HepG2 (cell line): ENCODE measurements around the gene CCDC80. TPM values are rescaled to one million over a fixed set of nuclear protein-coding genes. Genes with fewer than 3 reads are reported as not detected.

Experiments used
- ATAC-seq: fragments of 200-7000 bp; cut with Tn5 transposase; 3 replicates; pipeline ENCODE4 v1.9.1; 2020; ENCODE audit warnings: mild to moderate bottlenecking, moderate library complexity
- BruUV-seq: library from RNA; stranded (reverse); fragments of 400-500 nt; replicated peaks from 2 replicates; lab custom pipeline; 2021; lab: Mats Ljungman, UMichigan
- CTCF ChIA-PET: fragments of 300-600 bp; formaldehyde crosslinking; extraction: SDS; loops from one replicate; lab custom pipeline; 2021; ENCODE audit warnings: low total read pairs, inconsistent platforms, low intra/inter-chr PET ratio; lab: Yijun Ruan, JAX
- POLR2A ChIA-PET: fragments of 350-600 bp; sonication (Branson Sonifier 250); formaldehyde crosslinking; loops from one replicate; lab custom pipeline; 2020; ENCODE audit warnings: antibody characterized with exemption, inconsistent platforms; lab: Yijun Ruan, JAX
- DNase-seq: peaks from one replicate; pipeline ENCODE4 v3.0.0-alpha.2; 2015; ENCODE audit warnings: low spot score
- FAIRE-seq: peaks from 3 replicates; lab custom pipeline; 2011; peaks lifted over from hg19 to GRCh38; lab: Jason Lieb, UNC
- H2AFZ ChIP-seq: one replicate; pipeline ENCODE4 v1.6.1; 2011; ENCODE audit warnings: low read length, inconsistent platforms
- H3K27ac ChIP-seq: fragments of 300-600 bp; 3 replicates; pipeline ENCODE4 v1.8.0; 2011; ENCODE audit warnings: mixed run types, mild to moderate bottlenecking, mixed read lengths, low read length, inconsistent platforms; ENCODE audit not compliant: insufficient read depth; ENCODE audit errors: extremely low read length
- H3K27me3 ChIP-seq, 2 experiments: fragments of 200-600 bp in 1 of 2; 2 replicates in 1 of 2; 3 replicates in 1 of 2; pipeline versions ENCODE4 v1.6.0 to v1.8.0; 2011; ENCODE audit warnings: low read length in 2 of 2, mild to moderate bottlenecking in 2 of 2, moderate library complexity in 2 of 2, inconsistent platforms in 1 of 2; ENCODE audit not compliant: insufficient read depth in 2 of 2, control insufficient read depth in 1 of 2
- H3K36me3 ChIP-seq, 2 experiments: fragments of 200-600 bp in 1 of 2; replicated peaks in 1 of 2; 2 replicates in 1 of 2; 3 replicates in 1 of 2; pipeline versions ENCODE4 v1.5.1 to v1.8.0; 2011; ENCODE audit warnings: low read length in 2 of 2, inconsistent platforms in 1 of 2; ENCODE audit not compliant: insufficient read depth in 2 of 2, control insufficient read depth in 1 of 2
- H3K4me1 ChIP-seq: 2 replicates; pipeline ENCODE4 v1.5.1; 2012; ENCODE audit warnings: low read length, inconsistent platforms; ENCODE audit not compliant: insufficient read depth
- H3K4me2 ChIP-seq: 2 replicates; pipeline ENCODE4 v1.6.0; 2011; ENCODE audit warnings: low read depth, low read length, inconsistent platforms
- H3K4me3 ChIP-seq, 3 experiments: fragments of 200-600 bp in 1 of 3; sonication (generic), shearing (Covaris generic) in 1 of 3; replicated peaks in 1 of 3; 2 replicates each; pipeline ENCODE4 v1.5.1; 2011 to 2016; ENCODE audit warnings: low read length in 3 of 3, inconsistent platforms in 2 of 3, low read depth in 2 of 3, mild to moderate bottlenecking in 2 of 3, control low read depth in 1 of 3, mixed read lengths in 1 of 3; ENCODE audit not compliant: insufficient read depth in 1 of 3
- H3K79me2 ChIP-seq: one replicate; pipeline ENCODE4 v1.6.1; 2011; ENCODE audit warnings: low read length, inconsistent platforms; ENCODE audit not compliant: insufficient read depth
- H3K9ac ChIP-seq: 2 replicates; pipeline ENCODE4 v1.6.0; 2011; ENCODE audit warnings: mild to moderate bottlenecking, low read depth, low read length, inconsistent platforms; ENCODE audit not compliant: insufficient read depth
- H3K9me3 ChIP-seq: 2 replicates; pipeline ENCODE4 v1.5.1; 2012; ENCODE audit warnings: mild to moderate bottlenecking, low read length
- H4K20me1 ChIP-seq: 2 replicates; pipeline ENCODE4 v1.6.0; 2011; ENCODE audit warnings: inconsistent platforms, mild to moderate bottlenecking, low read length, moderate library complexity; ENCODE audit not compliant: insufficient read depth
- ARNT ChIP-seq: fragments of 450-650 bp; IDR thresholded peaks from 2 replicates; pipeline ENCODE4 v1.6.1; 2017
- KDM3A ChIP-seq: IDR thresholded peaks from 2 replicates; pipeline ENCODE4 v1.6.1; 2018; ENCODE audit warnings: low read depth, missing compliant biosample characterization
- MEF2D ChIP-seq: sonication (generic); formaldehyde crosslinking; IDR thresholded peaks from 2 replicates; pipeline ENCODE4 v1.5.1; 2020; ENCODE audit warnings: mild to moderate bottlenecking, missing genetic modification reagents
- RORA ChIP-seq: sonication (generic); formaldehyde crosslinking; IDR thresholded peaks from 2 replicates; pipeline ENCODE4 v1.5.0; 2020; ENCODE audit warnings: mild to moderate bottlenecking, missing genetic modification reagents, moderate library complexity
- TEAD3 ChIP-seq: optimal IDR thresholded peaks from 2 replicates; pipeline ENCODE3; 2016; ENCODE audit warnings: borderline replicate concordance
- ZNF326 ChIP-seq: sonication (generic); formaldehyde crosslinking; IDR thresholded peaks from 2 replicates; pipeline ENCODE4 v1.4.0; 2020; ENCODE audit warnings: missing genetic modification reagents, borderline replicate concordance
- ZNF556 ChIP-seq: sonication (generic); formaldehyde crosslinking; IDR thresholded peaks from 2 replicates; pipeline ENCODE4 v1.4.0; 2020; ENCODE audit warnings: mild to moderate bottlenecking, missing genetic modification reagents, borderline replicate concordance
- WGBS: methylation state at CpG from one replicate; pipeline ENCODE4 v1.1.6; 2017; ENCODE audit warnings: low lambda C conversion rate; 5-methylcytosine and 5-hydroxymethylcytosine counted together
- in situ Hi-C: cut with HindIII; loops from 2 replicates; pipeline ENCODE4 v1.10.0; 2017; ENCODE audit warnings: low pct_unique_long_range_greater_than_20kb; ENCODE audit not compliant: extremely low pct_ligation_motif_present
- intact Hi-C: fragments of 100-400 bp; cut with micrococcal nuclease; formaldehyde crosslinking; loops from one replicate; pipeline ENCODE4 v1.10.0; 2022; ENCODE audit not compliant: unreplicated experiment
- polyA plus RNA-seq, 8 experiments: library from polyadenylated mRNA; depleted of rRNA in 3 of 8; stranded (reverse) in 7 of 8; unstranded in 1 of 8; fragments of >200 nt; fragmentation: Illumina TruSeq in 4 of 8; extraction: Trizol in 4 of 8; gene quantifications; 2 replicates each; pipeline versions ENCODE4 v1.2.1 to v1.2.3, GENCODE V29; 2011 to 2016; ENCODE audit warnings: low read depth in 4 of 8, missing spikeins in 1 of 8, mixed read lengths in 1 of 8; ENCODE audit not compliant: insufficient read depth in 1 of 8
- total RNA-seq, 5 experiments: library from RNA; depleted of rRNA; stranded (reverse); fragments of >200 nt; fragmentation: Illumina TruSeq; extraction: Trizol; gene quantifications; 2 replicates each; pipeline ENCODE4 v1.2.3, GENCODE V29; 2016; ENCODE audit warnings: low read depth in 1 of 5
- TF ChIP-seq, protein P1 (sequence below): conservative IDR thresholded peaks from 2 replicates; pipeline ENCODE4 v1.6.1; 2018; ENCODE audit warnings: missing genetic modification reagents
- TF ChIP-seq, protein P2 (sequence below): sonication (generic); formaldehyde crosslinking; IDR thresholded peaks from 2 replicates; pipeline ENCODE4 v1.5.1; 2020; ENCODE audit warnings: missing genetic modification reagents, mild to moderate bottlenecking, borderline replicate concordance

Gene CCDC80
- total and polyA plus RNA-seq, 2 of the 13 experiments (the other 11 are each of a cell fraction or from before 2014, with no cell fraction given), result not detected

DNA sequence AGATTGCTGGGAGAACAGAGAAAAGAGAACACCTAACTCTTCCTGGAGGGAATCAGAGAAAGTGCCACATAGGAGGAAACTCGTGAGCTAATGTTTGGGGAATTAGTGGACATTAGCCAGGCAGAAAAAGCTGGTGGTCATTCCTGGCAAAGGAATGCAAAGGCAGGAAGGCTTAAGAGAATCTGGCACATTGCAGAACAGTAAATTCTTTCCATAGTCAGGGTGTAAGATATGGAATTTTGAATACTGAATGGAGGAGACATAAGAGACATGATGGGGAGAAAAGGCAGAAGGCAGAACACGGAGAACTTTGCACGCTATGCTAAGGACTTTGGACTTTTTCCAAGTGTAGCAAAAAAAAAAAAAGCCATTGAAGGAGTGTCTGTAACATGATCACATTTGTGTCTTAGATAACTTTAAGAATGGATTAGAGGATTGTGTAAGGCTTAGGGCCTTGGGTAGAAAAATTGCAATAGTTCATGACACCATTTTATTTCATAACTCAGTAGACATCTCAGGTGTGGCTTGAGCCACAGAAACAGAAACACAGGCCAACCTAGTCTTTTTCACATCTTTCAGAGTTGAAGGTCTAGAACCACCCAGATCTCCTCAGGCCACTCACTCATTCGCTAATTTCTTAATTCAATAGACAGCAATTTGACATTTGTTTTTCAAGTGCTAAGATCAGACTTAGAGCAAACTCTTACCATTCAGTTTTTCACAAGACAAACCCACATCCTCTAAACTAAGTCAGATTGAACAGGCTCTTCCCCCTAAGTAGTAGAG is 31.2 kb upstream of the CCDC80 start (continued):
- TF ChIP-seq RORA (no peak), ARNT (no peak), TEAD3 (no peak), ZNF556 (CRISPR knock-in tag) (no peak)
- TF ChIP-seq, protein P1, sequence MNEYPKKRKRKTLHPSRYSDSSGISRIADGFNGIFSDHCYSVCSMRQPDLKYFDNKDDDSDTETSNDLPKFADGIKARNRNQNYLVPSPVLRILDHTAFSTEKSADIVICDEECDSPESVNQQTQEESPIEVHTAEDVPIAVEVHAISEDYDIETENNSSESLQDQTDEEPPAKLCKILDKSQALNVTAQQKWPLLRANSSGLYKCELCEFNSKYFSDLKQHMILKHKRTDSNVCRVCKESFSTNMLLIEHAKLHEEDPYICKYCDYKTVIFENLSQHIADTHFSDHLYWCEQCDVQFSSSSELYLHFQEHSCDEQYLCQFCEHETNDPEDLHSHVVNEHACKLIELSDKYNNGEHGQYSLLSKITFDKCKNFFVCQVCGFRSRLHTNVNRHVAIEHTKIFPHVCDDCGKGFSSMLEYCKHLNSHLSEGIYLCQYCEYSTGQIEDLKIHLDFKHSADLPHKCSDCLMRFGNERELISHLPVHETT (CRISPR knock-in tag), result no peak

DNA sequence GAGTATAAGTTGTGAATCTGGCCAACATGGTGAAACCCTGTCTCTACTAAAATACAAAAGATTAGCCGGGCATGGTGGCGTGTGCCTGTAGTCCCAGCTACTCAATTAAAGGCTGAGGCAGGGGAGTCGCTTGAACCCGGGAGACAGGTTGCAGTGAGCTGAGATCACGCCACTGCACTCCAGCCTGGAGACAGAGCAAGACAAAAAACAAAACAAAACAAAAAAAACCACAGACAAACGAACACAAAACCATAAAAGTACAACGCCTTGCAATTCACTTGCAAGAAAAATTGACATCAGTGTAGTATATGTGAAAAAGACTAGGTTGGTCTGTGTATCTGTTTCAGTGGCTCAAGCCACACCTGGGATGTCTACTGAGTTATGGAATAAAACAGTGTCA is 29.9 kb upstream of the CCDC80 start:
- H3K4me1 ChIP-seq, result no peaks in the 10 kb centered on the region
- no peak overlapping the region for H3K4me3 ChIP-seq
- no peaks in the 10 kb centered on the region for H3K79me2 ChIP-seq
- ChIA-PET CTCF (no interaction called here), POLR2A (no interaction called here)
- FAIRE-seq (no peak), DNase-seq (no peak), ATAC-seq (no peak)
- no peaks in the 10 kb centered on the region for H3K9me3 ChIP-seq
- no peaks in the 10 kb centered on the region for H4K20me1 ChIP-seq
- TF ChIP-seq KDM3A (CRISPR knock-in tag) (no peak), MEF2D (no peak), ZNF326 (CRISPR knock-in tag) (no peak)
- TF ChIP-seq, protein P2, sequence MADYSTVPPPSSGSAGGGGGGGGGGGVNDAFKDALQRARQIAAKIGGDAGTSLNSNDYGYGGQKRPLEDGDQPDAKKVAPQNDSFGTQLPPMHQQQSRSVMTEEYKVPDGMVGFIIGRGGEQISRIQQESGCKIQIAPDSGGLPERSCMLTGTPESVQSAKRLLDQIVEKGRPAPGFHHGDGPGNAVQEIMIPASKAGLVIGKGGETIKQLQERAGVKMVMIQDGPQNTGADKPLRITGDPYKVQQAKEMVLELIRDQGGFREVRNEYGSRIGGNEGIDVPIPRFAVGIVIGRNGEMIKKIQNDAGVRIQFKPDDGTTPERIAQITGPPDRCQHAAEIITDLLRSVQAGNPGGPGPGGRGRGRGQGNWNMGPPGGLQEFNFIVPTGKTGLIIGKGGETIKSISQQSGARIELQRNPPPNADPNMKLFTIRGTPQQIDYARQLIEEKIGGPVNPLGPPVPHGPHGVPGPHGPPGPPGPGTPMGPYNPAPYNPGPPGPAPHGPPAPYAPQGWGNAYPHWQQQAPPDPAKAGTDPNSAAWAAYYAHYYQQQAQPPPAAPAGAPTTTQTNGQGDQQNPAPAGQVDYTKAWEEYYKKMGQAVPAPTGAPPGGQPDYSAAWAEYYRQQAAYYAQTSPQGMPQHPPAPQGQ, result no peak
- BruUV-seq, result no TSS peak
- H3K9ac ChIP-seq, result no peak overlapping the region
- no peaks in the 10 kb centered on the region for H3K36me3 ChIP-seq
- no peak overlapping the region for H3K4me2 ChIP-seq
- H3K27ac ChIP-seq, result no peak overlapping the region
- under 1% methylated on average over 7 of the region's 7 CpGs for WGBS
- in situ Hi-C loops, result no loop called here
- peaks cover 0 to 6% of the 10 kb centered on the region in 2 experiments; a peak in 2 of 5 replicates for H3K27me3 ChIP-seq
- H2AFZ ChIP-seq, result no peak overlapping the region
- intact Hi-C loops, result no loop called here
